ENCODE data around the gene IFITM5.
A peak's percentile ranks its signal among the peaks of the same experiment; 100 is the strongest.
"Not testable (repeated sequence)": the region's sequence is repeated elsewhere in the genome, so short reads cannot be mapped to it uniquely, and the experiment has no call there.

IFITM5 gene

GRCh38 chr11:286977-287820, 12.1 kb downstream of the IFITM5 start:
- H3K27me3 Mint-ChIP-seq; H3K9me3 Mint-ChIP-seq; DNase-seq (ENCODE audit: low spot score in 2 of 2): not testable (repeated sequence)
- Mint-ChIP-seq H3K4me3 (peak overlapping the region; percentile 99), H3K36me3 (ENCODE audit: insufficient read depth) (peaks cover 31% of the 10 kb centered on the region), H3K4me1 (peaks cover 54% of the 10 kb centered on the region), H3K27ac (ENCODE audit: low read depth) (peak overlapping the region; percentile 97)
- ATAC-seq (replicated peaks; ENCODE audit: extremely low read depth, poor library complexity, severe bottlenecking) = peak; percentile 1

GRCh38 chr11:285894-286220, 13.5 kb downstream of the IFITM5 start:
- H3K36me3 Mint-ChIP-seq (ENCODE audit: insufficient read depth) = peaks cover 28% of the 10 kb centered on the region
- H3K4me3 Mint-ChIP-seq = peak overlapping the region; percentile 99
- H3K9me3 Mint-ChIP-seq = no peaks in the 10 kb centered on the region
- DNase-seq (ENCODE audit: low spot score in 2 of 2) = no peak
- H3K27me3 Mint-ChIP-seq = peaks cover 8% of the 10 kb centered on the region
- peaks cover 60% of the 10 kb centered on the region for H3K4me1 Mint-ChIP-seq
- ATAC-seq (replicated peaks; ENCODE audit: extremely low read depth, poor library complexity, severe bottlenecking) = no peak
- H3K27ac Mint-ChIP-seq (ENCODE audit: low read depth) = no peak overlapping the region

DNA sequence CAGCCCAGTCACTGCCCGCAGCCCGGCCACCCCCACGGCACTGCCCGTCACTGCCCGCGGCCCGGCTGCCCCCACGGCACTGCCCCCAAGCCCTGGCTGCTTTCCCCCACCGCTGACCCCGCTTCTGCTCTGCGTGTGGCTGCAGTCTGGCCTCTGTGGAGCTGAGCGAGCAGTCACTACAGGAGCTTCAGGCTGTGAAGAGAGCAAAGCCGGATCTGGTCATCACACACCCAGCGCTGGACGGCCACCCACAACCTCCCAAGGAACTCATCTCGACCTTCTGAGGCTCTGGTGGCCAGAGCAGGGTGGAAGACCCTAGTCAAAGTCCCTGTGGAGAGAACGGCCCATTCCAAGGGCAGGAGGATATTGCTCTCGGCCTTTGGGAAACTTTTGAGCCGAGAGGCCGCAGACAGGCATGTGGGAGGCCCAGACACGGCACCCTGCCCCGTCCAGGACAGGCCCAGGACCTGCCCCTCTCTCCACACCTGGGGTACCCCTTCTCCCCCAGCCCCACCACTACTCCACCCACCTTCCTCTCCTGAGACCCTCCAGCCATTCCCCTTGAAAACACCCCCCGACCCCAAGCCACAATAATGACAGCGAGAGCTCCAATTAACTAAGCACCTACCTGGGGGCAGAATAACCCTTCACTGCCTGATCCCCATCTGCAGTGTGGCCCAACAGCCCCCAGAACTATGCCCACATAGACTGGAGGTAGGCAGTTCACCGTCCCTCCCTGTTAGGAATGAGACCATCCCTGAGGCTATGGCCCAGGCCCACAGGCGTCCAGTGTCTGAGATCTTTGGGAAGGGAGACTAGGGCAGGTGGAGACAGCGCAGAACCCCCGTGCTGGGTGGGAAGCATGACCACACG, 14.1 kb downstream of the IFITM5 start:
- Mint-ChIP-seq H3K27me3 (peaks cover 8% of the 10 kb centered on the region), H3K36me3 (ENCODE audit: insufficient read depth) (peaks cover 28% of the 10 kb centered on the region), H3K27ac (ENCODE audit: low read depth) (no peak overlapping the region), H3K4me1 (peaks cover 58% of the 10 kb centered on the region), H3K9me3 (no peaks in the 10 kb centered on the region), H3K4me3 (peak overlapping the region; percentile 99)
- DNase-seq (ENCODE audit: low spot score in 2 of 2) = no peak
- ATAC-seq (replicated peaks; ENCODE audit: extremely low read depth, poor library complexity, severe bottlenecking) = no peak

- no peak overlapping the region for H3K4me3 Mint-ChIP-seq
- peaks cover 8% of the 10 kb centered on the region for H3K27me3 Mint-ChIP-seq
- H3K9me3 Mint-ChIP-seq = no peaks in the 10 kb centered on the region
- H3K4me1 Mint-ChIP-seq = peaks cover 49% of the 10 kb centered on the region
- no peak overlapping the region for H3K27ac Mint-ChIP-seq (ENCODE audit: low read depth)
- ATAC-seq (replicated peaks; ENCODE audit: extremely low read depth, poor library complexity, severe bottlenecking) = no peak
- DNase-seq (ENCODE audit: low spot score in 2 of 2) = no peak
- peaks cover 25% of the 10 kb centered on the region for H3K36me3 Mint-ChIP-seq (ENCODE audit: insufficient read depth)
These were observed 15.0 kb downstream of the IFITM5 start for GRCh38 chr11:284105-285020.

DNA sequence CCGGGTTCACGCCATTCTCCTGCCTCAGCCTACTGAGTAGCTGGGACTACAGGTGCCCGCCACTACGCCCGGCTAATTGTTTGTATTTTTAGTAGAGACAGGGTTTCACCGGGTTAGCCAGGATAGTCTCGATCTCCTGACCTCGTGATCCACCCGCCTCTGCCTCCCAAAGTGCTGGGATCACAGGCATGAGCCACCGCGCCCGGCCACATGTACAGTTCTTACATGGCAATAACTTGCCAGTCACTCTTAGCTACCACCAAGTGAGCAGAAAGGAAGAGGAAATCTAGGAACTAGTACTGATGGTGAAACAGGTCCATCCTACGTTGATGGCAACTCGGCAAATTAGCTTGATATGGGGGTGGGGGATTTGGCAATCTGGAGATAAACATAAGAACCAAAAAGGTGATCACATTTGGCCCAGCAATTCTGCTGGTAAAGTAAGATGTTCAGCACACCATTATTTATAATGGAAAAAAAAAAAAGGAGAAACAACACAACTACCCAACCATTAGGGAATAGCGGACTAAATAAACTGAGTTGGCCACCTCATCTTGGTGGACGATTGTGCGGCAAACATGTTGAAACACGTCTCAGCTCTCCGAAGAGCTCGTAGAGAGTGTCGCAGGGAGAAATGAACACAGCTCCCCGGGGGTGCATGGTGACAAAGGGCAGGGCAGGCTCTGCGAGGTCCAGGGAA, 15.8 kb downstream of the IFITM5 start:
- no peak for DNase-seq (ENCODE audit: low spot score in 2 of 2)
- ATAC-seq (replicated peaks; ENCODE audit: extremely low read depth, poor library complexity, severe bottlenecking) = no peak
- Mint-ChIP-seq H3K27me3 (peaks cover 8% of the 10 kb centered on the region), H3K36me3 (ENCODE audit: insufficient read depth) (peaks cover 28% of the 10 kb centered on the region), H3K4me3 (peak overlapping the region; percentile 82), H3K27ac (ENCODE audit: low read depth) (no peak overlapping the region), H3K9me3 (no peaks in the 10 kb centered on the region), H3K4me1 (peaks cover 51% of the 10 kb centered on the region)

- H3K27ac Mint-ChIP-seq (ENCODE audit: low read depth) = no peak overlapping the region
- DNase-seq (ENCODE audit: low spot score in 2 of 2) (no peak), ATAC-seq (replicated peaks; ENCODE audit: extremely low read depth, poor library complexity, severe bottlenecking) (no peak)
- peaks cover 25% of the 10 kb centered on the region for H3K36me3 Mint-ChIP-seq (ENCODE audit: insufficient read depth)
- peaks cover 53% of the 10 kb centered on the region for H3K4me1 Mint-ChIP-seq
- H3K9me3 Mint-ChIP-seq = no peaks in the 10 kb centered on the region
- peak overlapping the region; percentile 82 for H3K4me3 Mint-ChIP-seq
- H3K27me3 Mint-ChIP-seq = peaks cover 8% of the 10 kb centered on the region
These were observed 16.5 kb downstream of the IFITM5 start for GRCh38 chr11:282630-283360.

- Mint-ChIP-seq H3K36me3 (ENCODE audit: insufficient read depth) (peaks cover 19% of the 10 kb centered on the region), H3K27ac (ENCODE audit: low read depth) (peak overlapping the region; percentile 44), H3K9me3 (no peaks in the 10 kb centered on the region), H3K4me1 (peaks cover 51% of the 10 kb centered on the region), H3K4me3 (peak overlapping the region; percentile 82), H3K27me3 (peaks cover 8% of the 10 kb centered on the region)
- ATAC-seq (replicated peaks; ENCODE audit: extremely low read depth, poor library complexity, severe bottlenecking) = no peak
- no peak for DNase-seq (ENCODE audit: low spot score in 2 of 2)
These were observed 17.2 kb downstream of the IFITM5 start for GRCh38 chr11:282171-282570.

- ATAC-seq (replicated peaks; ENCODE audit: extremely low read depth, poor library complexity, severe bottlenecking) (no peak), DNase-seq (ENCODE audit: low spot score in 2 of 2) (no peak)
- H3K36me3 Mint-ChIP-seq (ENCODE audit: insufficient read depth) = peaks cover 17% of the 10 kb centered on the region
- peak overlapping the region; percentile 44 for H3K27ac Mint-ChIP-seq (ENCODE audit: low read depth)
- H3K27me3 Mint-ChIP-seq = peaks cover 8% of the 10 kb centered on the region
- H3K9me3 Mint-ChIP-seq = no peaks in the 10 kb centered on the region
- peaks cover 45% of the 10 kb centered on the region for H3K4me1 Mint-ChIP-seq
- H3K4me3 Mint-ChIP-seq = peak overlapping the region; percentile 82
These were observed 17.7 kb downstream of the IFITM5 start for GRCh38 chr11:281486-282161.

DNA sequence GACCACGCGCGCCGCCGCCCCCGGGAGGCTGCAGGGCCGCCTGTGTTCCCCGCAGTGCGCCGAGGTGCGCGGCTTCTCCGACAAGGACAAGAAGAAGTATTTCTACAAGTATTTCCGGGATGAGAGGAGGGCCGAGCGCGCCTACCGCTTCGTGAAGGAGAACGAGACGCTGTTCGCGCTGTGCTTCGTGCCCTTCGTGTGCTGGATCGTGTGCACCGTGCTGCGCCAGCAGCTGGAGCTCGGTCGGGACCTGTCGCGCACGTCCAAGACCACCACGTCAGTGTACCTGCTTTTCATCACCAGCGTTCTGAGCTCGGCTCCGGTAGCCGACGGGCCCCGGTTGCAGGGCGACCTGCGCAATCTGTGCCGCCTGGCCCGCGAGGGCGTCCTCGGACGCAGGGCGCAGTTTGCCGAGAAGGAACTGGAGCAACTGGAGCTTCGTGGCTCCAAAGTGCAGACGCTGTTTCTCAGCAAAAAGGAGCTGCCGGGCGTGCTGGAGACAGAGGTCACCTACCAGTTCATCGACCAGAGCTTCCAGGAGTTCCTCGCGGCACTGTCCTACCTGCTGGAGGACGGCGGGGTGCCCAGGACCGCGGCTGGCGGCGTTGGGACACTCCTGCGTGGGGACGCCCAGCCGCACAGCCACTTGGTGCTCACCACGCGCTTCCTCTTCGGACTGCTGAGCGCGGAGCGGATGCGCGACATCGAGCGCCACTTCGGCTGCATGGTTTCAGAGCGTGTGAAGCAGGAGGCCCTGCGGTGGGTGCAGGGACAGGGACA, 18.4 kb downstream of the IFITM5 start:
- peak overlapping the region; percentile 8 for H3K27ac Mint-ChIP-seq (ENCODE audit: low read depth)
- H3K4me1 Mint-ChIP-seq = peaks cover 45% of the 10 kb centered on the region
- peak overlapping the region; percentile 82 for H3K4me3 Mint-ChIP-seq
- no peaks in the 10 kb centered on the region for H3K9me3 Mint-ChIP-seq
- peaks cover 15% of the 10 kb centered on the region for H3K36me3 Mint-ChIP-seq (ENCODE audit: insufficient read depth)
- peaks cover 8% of the 10 kb centered on the region for H3K27me3 Mint-ChIP-seq
- DNase-seq (ENCODE audit: low spot score in 2 of 2) (no peak), ATAC-seq (replicated peaks; ENCODE audit: extremely low read depth, poor library complexity, severe bottlenecking) (peak; percentile 57)

DNA sequence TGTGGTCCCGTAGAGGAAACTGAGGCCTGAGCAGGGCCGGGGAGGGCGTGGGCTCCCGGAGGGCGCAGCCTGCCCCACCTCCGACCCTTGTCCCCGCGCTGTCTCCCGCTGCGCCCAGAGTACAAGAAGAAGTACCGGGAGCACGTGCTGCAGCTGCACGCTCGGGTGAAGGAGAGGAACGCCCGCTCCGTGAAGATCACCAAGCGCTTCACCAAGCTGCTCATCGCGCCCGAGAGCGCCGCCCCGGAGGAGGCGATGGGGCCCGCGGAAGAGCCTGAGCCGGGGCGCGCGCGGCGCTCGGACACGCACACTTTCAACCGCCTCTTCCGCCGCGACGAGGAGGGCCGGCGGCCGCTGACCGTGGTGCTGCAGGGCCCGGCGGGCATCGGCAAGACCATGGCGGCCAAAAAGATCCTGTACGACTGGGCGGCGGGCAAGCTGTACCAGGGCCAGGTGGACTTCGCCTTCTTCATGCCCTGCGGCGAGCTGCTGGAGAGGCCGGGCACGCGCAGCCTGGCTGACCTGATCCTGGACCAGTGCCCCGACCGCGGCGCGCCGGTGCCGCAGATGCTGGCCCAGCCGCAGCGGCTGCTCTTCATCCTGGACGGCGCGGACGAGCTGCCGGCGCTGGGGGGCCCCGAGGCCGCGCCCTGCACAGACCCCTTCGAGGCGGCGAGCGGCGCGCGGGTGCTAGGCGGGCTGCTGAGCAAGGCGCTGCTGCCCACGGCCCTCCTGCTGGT, 19.2 kb downstream of the IFITM5 start:
- Mint-ChIP-seq H3K36me3 (ENCODE audit: insufficient read depth) (peaks cover 13% of the 10 kb centered on the region), H3K27ac (ENCODE audit: low read depth) (no peak overlapping the region), H3K9me3 (no peaks in the 10 kb centered on the region), H3K27me3 (peaks cover 8% of the 10 kb centered on the region), H3K4me1 (peaks cover 45% of the 10 kb centered on the region), H3K4me3 (peak overlapping the region; percentile 82)
- ATAC-seq (replicated peaks; ENCODE audit: extremely low read depth, poor library complexity, severe bottlenecking) = peak; percentile 60
- DNase-seq (ENCODE audit: low spot score in 2 of 2) = no peak

Data from central memory CD8-positive, alpha-beta T cell (primary cell).